RWPE2 (cell line): Measurements from ENCODE around the gene RTN4RL1.

Experiments
- ATAC-seq: fragments of 200-7000 bp; cut with Tn5 transposase; 3 replicates; pipeline ENCODE4 v1.9.1; 2021; ENCODE audit warnings: low read depth
- DNase-seq: peaks from one replicate; pipeline ENCODE4 v3.0.0-alpha.2; 2020; ENCODE audit warnings: low spot score
- H3K27ac ChIP-seq: fragments of 450-650 bp; 2 replicates; pipeline ENCODE4 v1.5.1; 2017; ENCODE audit warnings: mild to moderate bottlenecking; ENCODE audit not compliant: poor library complexity, severe bottlenecking
- H3K27me3 ChIP-seq: fragments of 250-450 bp; sonication (Bioruptor Pico); 2 replicates; pipeline ENCODE4 v1.5.1; 2021; ENCODE audit warnings: mild to moderate bottlenecking, moderate library complexity; ENCODE audit not compliant: insufficient read depth, poor library complexity, severe bottlenecking
- H3K36me3 ChIP-seq: fragments of 250-450 bp; sonication (Bioruptor Pico); 2 replicates; pipeline ENCODE4 v1.5.1; 2020; ENCODE audit warnings: low read depth, mild to moderate bottlenecking, moderate library complexity
- H3K4me1 ChIP-seq: fragments of 250-450 bp; sonication (Bioruptor Pico); 2 replicates; pipeline ENCODE4 v1.5.1; 2021; ENCODE audit warnings: mild to moderate bottlenecking, moderate library complexity; ENCODE audit not compliant: insufficient read depth, poor library complexity, severe bottlenecking
- H3K4me3 ChIP-seq: fragments of 250-450 bp; sonication (Bioruptor Pico); 2 replicates; pipeline ENCODE4 v1.5.1; 2021; ENCODE audit warnings: mild to moderate bottlenecking, moderate library complexity; ENCODE audit not compliant: severe bottlenecking
- H3K9me3 ChIP-seq: fragments of 250-450 bp; sonication (Bioruptor Pico); 2 replicates; pipeline ENCODE4 v1.5.1; 2021; ENCODE audit warnings: mild to moderate bottlenecking, moderate library complexity; ENCODE audit not compliant: severe bottlenecking
- CTCF ChIP-seq: fragments of 450-650 bp; IDR thresholded peaks from one replicate; pipeline ENCODE4 v1.5.1; 2017; ENCODE audit warnings: mild to moderate bottlenecking, moderate library complexity; ENCODE audit not compliant: poor library complexity, severe bottlenecking

Gene RTN4RL1

GRCh38 chr17:2065949-2066400 lies 40.8 kb upstream of the RTN4RL1 start:
- Histone ChIP-seq H3K27me3 (no peaks in the 10 kb centered on the region), H3K27ac (no peak overlapping the region), H3K4me1 (peaks cover 18% of the 10 kb centered on the region), H3K4me3 (no peak overlapping the region), H3K36me3 (peaks cover 5% of the 10 kb centered on the region; the same call in 1 of the 2 replicates), H3K9me3 (no peaks in the 10 kb centered on the region)
- no peak for ATAC-seq
- DNase-seq = no peak
- TF ChIP-seq CTCF = no peak

GRCh38 chr17:2064980-2065785 lies 40.0 kb upstream of the RTN4RL1 start:
- DNase-seq (no peak), ATAC-seq (no peak)
- Histone ChIP-seq H3K27me3 (no peaks in the 10 kb centered on the region), H3K9me3 (no peaks in the 10 kb centered on the region), H3K4me3 (no peak overlapping the region), H3K4me1 (peaks cover 18% of the 10 kb centered on the region), H3K36me3 (peaks cover 5% of the 10 kb centered on the region; the same call in 1 of the 2 replicates), H3K27ac (no peak overlapping the region)
- TF ChIP-seq CTCF = no peak

GRCh38 chr17:2064520-2064971 lies 39.4 kb upstream of the RTN4RL1 start:
- Histone ChIP-seq H3K27me3 (no peaks in the 10 kb centered on the region), H3K27ac (no peak overlapping the region), H3K36me3 (peaks cover 5% of the 10 kb centered on the region; the same call in 1 of the 2 replicates), H3K4me3 (no peak overlapping the region), H3K9me3 (no peaks in the 10 kb centered on the region), H3K4me1 (peaks cover 18% of the 10 kb centered on the region)
- DNase-seq (no peak), ATAC-seq (no peak)
- no peak for TF ChIP-seq CTCF

- Histone ChIP-seq H3K4me1 (peaks cover 18% of the 10 kb centered on the region), H3K27ac (no peak overlapping the region), H3K4me3 (no peak overlapping the region), H3K36me3 (peaks cover 5% of the 10 kb centered on the region; the same call in 1 of the 2 replicates), H3K9me3 (no peaks in the 10 kb centered on the region), H3K27me3 (no peaks in the 10 kb centered on the region)
- no peak for ATAC-seq
- TF ChIP-seq CTCF = no peak
- DNase-seq = no peak
These were observed 39.0 kb upstream of the RTN4RL1 start for GRCh38 chr17:2064147-2064489.
